ENCODE data around the gene SLC6A8. TPM values are rescaled to one million over a fixed set of nuclear protein-coding genes. Genes with fewer than 3 reads are reported as not detected.
A peak's percentile ranks its signal among the peaks of the same experiment; 100 is the strongest.
"Not testable (repeated sequence)": the region's sequence is repeated elsewhere in the genome, so short reads cannot be mapped to it uniquely, and the experiment has no call there.

Gene SLC6A8
- total RNA-seq, 4 donors from 2014 or later = 4.0 to 8.0 (median 6.1) TPM

DNA sequence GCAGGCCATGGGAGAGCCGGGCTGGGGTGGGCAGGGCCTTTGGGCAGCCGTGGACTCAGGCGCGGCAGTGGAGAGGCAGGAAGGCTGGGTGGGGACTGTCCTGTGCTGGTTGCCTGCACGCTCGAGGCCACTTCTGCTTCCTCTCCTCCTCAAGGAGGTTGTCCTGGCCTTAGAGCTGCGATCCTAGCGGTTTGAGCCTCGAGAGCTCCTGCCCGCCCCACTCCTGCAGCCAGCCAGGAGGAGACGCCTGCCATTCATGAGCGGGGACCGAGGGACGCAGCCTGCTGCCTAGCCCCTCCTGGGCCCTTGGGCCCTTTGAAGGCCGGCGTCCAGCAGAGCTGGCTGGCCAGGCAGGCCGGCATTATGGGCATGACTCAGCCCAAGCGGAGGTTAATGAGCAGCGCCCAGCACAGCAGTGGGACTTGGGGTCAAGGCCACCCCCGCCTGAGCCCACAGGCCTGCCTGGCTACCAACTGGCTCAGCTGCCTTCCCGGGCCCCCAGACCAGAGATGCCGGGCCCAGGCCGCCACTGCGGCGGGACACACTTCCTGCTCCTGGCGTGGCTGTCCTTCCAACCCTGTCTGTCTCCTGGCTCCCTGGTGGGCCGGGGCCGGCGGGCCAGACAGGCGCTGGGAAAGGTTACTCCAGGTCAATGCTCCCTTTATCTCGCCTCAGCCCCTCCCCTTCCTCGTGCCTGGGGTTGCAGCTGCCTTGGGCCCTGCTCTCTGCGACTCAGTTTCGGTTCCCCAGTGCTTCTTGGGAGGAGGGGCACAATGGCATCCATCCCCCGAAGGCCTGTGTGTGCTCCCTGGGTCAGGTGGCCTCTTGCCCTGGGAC, 38.8 kb downstream of the SLC6A8 start:
- intact Hi-C loops (cut with DNase I) = no loop called here
- DNase-seq = peak; percentile 80 to 86
- Histone ChIP-seq H3K27me3 (no peaks in the 10 kb centered on the region), H3K9me3 (no peaks in the 10 kb centered on the region), H3K4me1 (peaks cover 21 to 42% of the 10 kb centered on the region in 2 donors), H3K27ac (peak overlapping the region; percentile 37 to 84 (median 48)), H3K4me3 (replicated peaks in 1 of 3) (peak overlapping the region in 1 of 3 donors; percentile 5), H3K36me3 (no peaks in the 10 kb centered on the region)
- TF ChIP-seq, protein P1, sequence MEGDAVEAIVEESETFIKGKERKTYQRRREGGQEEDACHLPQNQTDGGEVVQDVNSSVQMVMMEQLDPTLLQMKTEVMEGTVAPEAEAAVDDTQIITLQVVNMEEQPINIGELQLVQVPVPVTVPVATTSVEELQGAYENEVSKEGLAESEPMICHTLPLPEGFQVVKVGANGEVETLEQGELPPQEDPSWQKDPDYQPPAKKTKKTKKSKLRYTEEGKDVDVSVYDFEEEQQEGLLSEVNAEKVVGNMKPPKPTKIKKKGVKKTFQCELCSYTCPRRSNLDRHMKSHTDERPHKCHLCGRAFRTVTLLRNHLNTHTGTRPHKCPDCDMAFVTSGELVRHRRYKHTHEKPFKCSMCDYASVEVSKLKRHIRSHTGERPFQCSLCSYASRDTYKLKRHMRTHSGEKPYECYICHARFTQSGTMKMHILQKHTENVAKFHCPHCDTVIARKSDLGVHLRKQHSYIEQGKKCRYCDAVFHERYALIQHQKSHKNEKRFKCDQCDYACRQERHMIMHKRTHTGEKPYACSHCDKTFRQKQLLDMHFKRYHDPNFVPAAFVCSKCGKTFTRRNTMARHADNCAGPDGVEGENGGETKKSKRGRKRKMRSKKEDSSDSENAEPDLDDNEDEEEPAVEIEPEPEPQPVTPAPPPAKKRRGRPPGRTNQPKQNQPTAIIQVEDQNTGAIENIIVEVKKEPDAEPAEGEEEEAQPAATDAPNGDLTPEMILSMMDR (IDR thresholded peaks at IDR 0.05) = peak in 1 of 6 experiments; percentile 7
- peak in 1 of 2 donors; percentile 26 for TF ChIP-seq POLR2A (IDR thresholded peaks at IDR 0.05)
- whole genome bisulfite sequencing, 2 donors = no CpG with 5 or more reads among the region's 35 CpGs

DNA sequence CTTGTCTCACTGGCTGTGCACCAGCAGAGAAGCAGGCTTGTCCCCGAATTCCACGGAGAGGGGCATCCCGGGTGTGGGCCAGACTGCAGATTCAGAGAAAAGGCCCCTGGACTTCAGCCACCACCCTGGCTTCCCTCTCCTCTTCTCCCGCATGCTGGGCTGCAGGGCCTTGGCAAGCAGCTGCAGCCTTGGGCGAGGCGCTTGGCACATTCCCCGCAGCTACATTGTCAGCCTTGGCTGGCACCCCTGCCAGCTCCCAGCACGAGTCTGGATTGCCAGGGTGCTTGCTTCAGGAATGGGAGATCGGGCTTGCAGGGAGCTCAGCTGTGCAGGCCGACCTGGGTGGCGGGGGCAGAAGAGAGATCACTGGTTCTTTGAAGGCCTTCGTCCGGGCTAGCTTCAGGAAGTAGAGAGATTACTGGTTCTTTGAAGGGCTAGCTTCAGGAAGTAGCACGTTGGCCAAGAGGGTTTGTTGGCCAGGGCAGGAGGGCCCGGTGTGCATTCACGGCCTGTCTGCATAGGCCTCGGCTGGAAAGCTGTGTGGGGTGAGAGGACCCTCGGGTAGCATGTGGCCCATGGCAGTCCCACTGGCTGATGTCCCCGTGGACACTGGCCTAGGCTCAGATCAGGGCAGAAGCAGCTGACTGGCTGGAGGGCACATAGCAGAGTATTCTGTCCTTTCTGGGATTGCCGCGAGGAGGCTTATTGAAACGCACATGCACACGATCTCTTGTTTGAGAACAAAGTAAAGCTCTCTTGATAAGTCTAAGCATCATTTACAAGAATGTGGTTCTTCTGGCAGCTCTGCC, 39.6 kb downstream of the SLC6A8 start:
- H3K4me1 ChIP-seq = peaks cover 21 to 42% of the 10 kb centered on the region in 2 donors
- H3K27ac ChIP-seq = peak overlapping the region; percentile 37 to 84 (median 48)
- intact Hi-C loops (cut with DNase I) = no loop called here
- H3K9me3 ChIP-seq = no peaks in the 10 kb centered on the region
- H3K4me3 ChIP-seq (replicated peaks in 1 of 3) = peak overlapping the region in 1 of 3 donors; percentile 5
- no peaks in the 10 kb centered on the region for H3K27me3 ChIP-seq
- TF ChIP-seq POLR2A (IDR thresholded peaks at IDR 0.05) = no peak
- TF ChIP-seq, protein P1 (IDR thresholded peaks at IDR 0.05) = no peak
- H3K36me3 ChIP-seq = no peaks in the 10 kb centered on the region
- peak; percentile 74 to 79 for DNase-seq
- WGBS, 2 donors = 25 to 57% methylated on average over 5 to 7 of the region's 23 CpGs

DNA sequence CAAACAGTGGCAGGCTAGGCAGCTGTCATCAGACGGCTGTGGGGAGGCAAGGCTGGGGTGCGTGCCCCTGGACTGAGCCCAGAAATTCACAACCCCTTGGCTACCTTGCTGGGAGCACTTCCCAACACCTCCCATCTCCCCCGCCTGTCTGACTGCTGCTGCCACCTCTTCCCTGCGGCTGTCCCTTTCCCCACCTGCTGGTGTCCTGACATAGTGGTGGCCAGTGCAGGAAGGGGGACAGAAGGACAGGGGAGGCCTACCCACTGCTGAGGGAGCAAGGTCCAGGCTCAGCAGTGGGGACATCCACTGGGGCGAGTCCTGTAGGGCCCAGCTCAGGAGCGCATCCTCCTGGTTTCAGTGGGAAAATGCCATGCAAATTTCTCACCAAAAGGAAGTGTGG, 40.4 kb downstream of the SLC6A8 start:
- no peak for TF ChIP-seq POLR2A (IDR thresholded peaks at IDR 0.05)
- TF ChIP-seq, protein P1 (IDR thresholded peaks at IDR 0.05) = no peak
- Histone ChIP-seq H3K4me1 (peaks cover 21 to 36% of the 10 kb centered on the region in 2 donors), H3K9me3 (no peaks in the 10 kb centered on the region), H3K36me3 (no peaks in the 10 kb centered on the region), H3K27ac (no peak overlapping the region), H3K27me3 (no peaks in the 10 kb centered on the region), H3K4me3 (replicated peaks in 1 of 3) (no peak overlapping the region)
- intact Hi-C loops (cut with DNase I) = no loop called here
- DNase-seq = no peak
- WGBS, 2 donors = 91 to 95% methylated on average over 2 to 6 of the region's 6 CpGs

DNA sequence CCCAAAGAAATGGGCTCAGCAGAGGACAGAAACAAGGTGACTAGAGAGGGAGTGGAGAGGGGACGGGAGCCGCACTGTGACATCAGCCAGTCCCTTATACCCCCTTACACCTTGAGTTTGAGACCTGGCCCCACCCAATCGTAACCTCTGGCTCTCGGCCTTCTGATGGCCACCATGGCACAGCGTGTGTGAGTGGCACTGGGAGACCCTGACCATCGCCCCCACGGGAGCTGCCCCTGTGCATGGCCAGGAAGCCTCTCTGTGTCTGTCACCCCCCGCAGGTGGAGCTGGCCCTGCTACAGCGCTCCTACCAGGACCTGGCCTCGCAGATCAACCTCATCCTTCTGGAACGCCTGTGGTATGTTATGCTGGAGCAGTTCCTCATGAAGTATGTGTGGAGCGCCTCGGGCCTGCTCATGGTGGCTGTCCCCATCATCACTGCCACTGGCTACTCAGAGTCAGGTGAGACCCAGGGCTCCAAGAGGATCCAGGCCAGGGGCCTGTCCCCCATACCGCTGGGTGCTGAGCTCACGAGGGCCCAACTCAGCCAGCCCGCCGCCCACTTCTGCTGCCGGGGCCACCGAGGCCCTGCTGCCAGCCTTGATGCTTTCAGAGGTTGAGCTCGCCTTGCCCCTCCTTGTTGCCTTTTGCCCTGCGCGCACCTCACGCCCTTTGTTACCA, 41.4 kb downstream of the SLC6A8 start:
- DNase-seq = no peak
- peaks cover 21 to 36% of the 10 kb centered on the region in 2 donors for H3K4me1 ChIP-seq
- intact Hi-C loops (cut with DNase I) = no loop called here
- no peak overlapping the region for H3K4me3 ChIP-seq (replicated peaks in 1 of 3)
- WGBS, 2 donors = 84 to 100% methylated on average over 3 to 5 of the region's 23 CpGs
- no peaks in the 10 kb centered on the region for H3K36me3 ChIP-seq
- H3K27me3 ChIP-seq = no peaks in the 10 kb centered on the region
- H3K9me3 ChIP-seq = no peaks in the 10 kb centered on the region
- H3K27ac ChIP-seq = no peak overlapping the region
- TF ChIP-seq POLR2A (IDR thresholded peaks at IDR 0.05) = no peak
- TF ChIP-seq, protein P1 (IDR thresholded peaks at IDR 0.05) = no peak

DNA sequence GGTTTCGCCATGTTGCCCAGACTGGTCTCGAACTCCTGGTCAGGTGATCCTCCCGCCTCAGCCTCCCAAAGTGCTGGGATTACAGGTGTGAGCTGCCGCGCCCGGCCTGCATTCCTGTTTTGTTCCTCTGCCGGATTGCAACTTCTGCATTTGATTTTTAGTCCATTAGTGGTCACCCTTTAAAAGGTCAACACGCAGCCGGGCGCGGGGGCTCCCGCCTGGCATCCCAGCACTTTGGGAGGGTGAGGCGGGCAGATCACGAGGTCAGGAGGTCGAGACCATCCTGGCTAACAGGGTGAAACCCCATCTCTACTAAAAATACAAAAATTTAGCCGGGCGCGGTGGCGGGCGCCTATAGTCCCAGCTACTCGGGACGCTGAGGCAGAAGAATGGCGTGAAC, 42.4 kb downstream of the SLC6A8 start:
- H3K4me3 ChIP-seq (replicated peaks in 1 of 3); H3K36me3 ChIP-seq; intact Hi-C loops (cut with DNase I); H3K27me3 ChIP-seq; H3K9me3 ChIP-seq; DNase-seq; H3K27ac ChIP-seq: not testable (repeated sequence)
- peaks cover 21 to 32% of the 10 kb centered on the region in 2 donors for H3K4me1 ChIP-seq
- WGBS, 2 donors = 97 to 98% methylated on average over 23 of the region's 23 CpGs
